Measurements from ENCODE around the gene MYO1B.

Gene MYO1B

GRCh38 chr2:191427031-191427430 is 181.8 kb downstream of the MYO1B start:
- no peak overlapping the region for H3K4me3 ChIP-seq (ENCODE audit: low read depth, low read length)
- no peak for DNase-seq (ENCODE audit: low read depth)
- no peak for TF ChIP-seq CTCF (IDR thresholded peaks at IDR 0.05; ENCODE audit: control insufficient read depth, extremely low read depth, insufficient read depth)

GRCh38 chr2:191428141-191428540 is 182.9 kb downstream of the MYO1B start:
- no peak for TF ChIP-seq CTCF (IDR thresholded peaks at IDR 0.05; ENCODE audit: control insufficient read depth, extremely low read depth, insufficient read depth)
- H3K4me3 ChIP-seq (ENCODE audit: low read depth, low read length): no peak overlapping the region
- DNase-seq (ENCODE audit: low read depth): no peak

- no peak for DNase-seq (ENCODE audit: low read depth)
- no peak overlapping the region for H3K4me3 ChIP-seq (ENCODE audit: low read depth, low read length)
- TF ChIP-seq CTCF (IDR thresholded peaks at IDR 0.05; ENCODE audit: control insufficient read depth, extremely low read depth, insufficient read depth): no peak
These were observed 185.3 kb downstream of the MYO1B start for GRCh38 chr2:191430476-191430875.

GRCh38 chr2:191432121-191432520 is 186.9 kb downstream of the MYO1B start:
- no peak overlapping the region for H3K4me3 ChIP-seq (ENCODE audit: low read depth, low read length)
- no peak for DNase-seq (ENCODE audit: low read depth)
- TF ChIP-seq CTCF (IDR thresholded peaks at IDR 0.05; ENCODE audit: control insufficient read depth, extremely low read depth, insufficient read depth): no peak

GRCh38 chr2:191434072-191434471 is 188.9 kb downstream of the MYO1B start:
- DNase-seq (ENCODE audit: low read depth): no peak
- TF ChIP-seq CTCF (IDR thresholded peaks at IDR 0.05; ENCODE audit: control insufficient read depth, extremely low read depth, insufficient read depth): no peak
- H3K4me3 ChIP-seq (ENCODE audit: low read depth, low read length): no peak overlapping the region

GRCh38 chr2:191435141-191435540 is 189.9 kb downstream of the MYO1B start:
- DNase-seq (ENCODE audit: low read depth): no peak
- TF ChIP-seq CTCF (IDR thresholded peaks at IDR 0.05; ENCODE audit: control insufficient read depth, extremely low read depth, insufficient read depth): no peak
- no peak overlapping the region for H3K4me3 ChIP-seq (ENCODE audit: low read depth, low read length)

GRCh38 chr2:191436368-191437055 is 191.3 kb downstream of the MYO1B start:
- no peak for TF ChIP-seq CTCF (IDR thresholded peaks at IDR 0.05; ENCODE audit: control insufficient read depth, extremely low read depth, insufficient read depth)
- no peak overlapping the region for H3K4me3 ChIP-seq (ENCODE audit: low read depth, low read length)
- DNase-seq (ENCODE audit: low read depth): no peak
